Mammary epithelial cell (primary cell): ENCODE results near the gene TAOK1.

Experiments
- EZH2 ChIP-seq: IDR thresholded peaks from 2 replicates; pipeline ENCODE4 v1.6.1; 2012; ENCODE audit warnings: low read length, inconsistent platforms, borderline replicate concordance
- TF ChIP-seq, protein P1 (sequence below), 2 donors: IDR thresholded peaks in 1 of 2; conservative IDR thresholded peaks in 1 of 2; 2 replicates each; pipeline ENCODE4 v1.5.1; 2011 to 2012; ENCODE audit warnings: inconsistent platforms in 2 of 2, low read length in 2 of 2, mild to moderate bottlenecking in 2 of 2, control low read depth in 1 of 2, low read depth in 1 of 2; ENCODE audit not compliant: insufficient read depth in 1 of 2; ENCODE audit errors: extremely low read depth in 1 of 2

- TF ChIP-seq, protein P1, sequence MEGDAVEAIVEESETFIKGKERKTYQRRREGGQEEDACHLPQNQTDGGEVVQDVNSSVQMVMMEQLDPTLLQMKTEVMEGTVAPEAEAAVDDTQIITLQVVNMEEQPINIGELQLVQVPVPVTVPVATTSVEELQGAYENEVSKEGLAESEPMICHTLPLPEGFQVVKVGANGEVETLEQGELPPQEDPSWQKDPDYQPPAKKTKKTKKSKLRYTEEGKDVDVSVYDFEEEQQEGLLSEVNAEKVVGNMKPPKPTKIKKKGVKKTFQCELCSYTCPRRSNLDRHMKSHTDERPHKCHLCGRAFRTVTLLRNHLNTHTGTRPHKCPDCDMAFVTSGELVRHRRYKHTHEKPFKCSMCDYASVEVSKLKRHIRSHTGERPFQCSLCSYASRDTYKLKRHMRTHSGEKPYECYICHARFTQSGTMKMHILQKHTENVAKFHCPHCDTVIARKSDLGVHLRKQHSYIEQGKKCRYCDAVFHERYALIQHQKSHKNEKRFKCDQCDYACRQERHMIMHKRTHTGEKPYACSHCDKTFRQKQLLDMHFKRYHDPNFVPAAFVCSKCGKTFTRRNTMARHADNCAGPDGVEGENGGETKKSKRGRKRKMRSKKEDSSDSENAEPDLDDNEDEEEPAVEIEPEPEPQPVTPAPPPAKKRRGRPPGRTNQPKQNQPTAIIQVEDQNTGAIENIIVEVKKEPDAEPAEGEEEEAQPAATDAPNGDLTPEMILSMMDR (conservative IDR thresholded peaks at IDR 0.05 in 1 of 2, IDR thresholded peaks at IDR 0.05 in 1 of 2; ENCODE audit: extremely low read depth in 1 of 2, insufficient read depth in 1 of 2, low read depth in 1 of 2, low read length in 2 of 2): peak; percentile 74 to 97
- TF ChIP-seq EZH2: no peak
Measured at GRCh38 chr17:29591737-29592608, 201.8 kb downstream of the TAOK1 start.
